ENCODE measurements around the gene KCNT1. TPM values are rescaled to one million over a fixed set of nuclear protein-coding genes. Genes with fewer than 3 reads are reported as not detected.

The KCNT1 gene
- total RNA-seq, 1 donor from 2014 or later, result not detected

GRCh38 chr9:135785013-135785575 lies 83.1 kb downstream of the KCNT1 start:
- no peaks in the 10 kb centered on the region for H3K9me3 Mint-ChIP-seq (ENCODE audit: unreplicated experiment)
- no peak overlapping the region for H3K27ac Mint-ChIP-seq (ENCODE audit: unreplicated experiment)
- DNase-seq (ENCODE audit: low spot score), result no peak
- H3K4me1 Mint-ChIP-seq (ENCODE audit: unreplicated experiment), result no peaks in the 10 kb centered on the region
- H3K27me3 Mint-ChIP-seq (ENCODE audit: unreplicated experiment), result no peaks in the 10 kb centered on the region
- no peak overlapping the region for H3K4me3 Mint-ChIP-seq (ENCODE audit: unreplicated experiment)
- H3K36me3 Mint-ChIP-seq (ENCODE audit: low read depth, unreplicated experiment), result no peaks in the 10 kb centered on the region
- no peak for TF ChIP-seq CTCF (IDR thresholded peaks at IDR 0.05; ENCODE audit: unreplicated experiment)

- no peak for TF ChIP-seq CTCF (IDR thresholded peaks at IDR 0.05; ENCODE audit: unreplicated experiment)
These were observed 84.2 kb downstream of the KCNT1 start for GRCh38 chr9:135786146-135786690.

GRCh38 chr9:135787317-135787716 lies 85.3 kb downstream of the KCNT1 start:
- no peak overlapping the region for H3K4me3 Mint-ChIP-seq (ENCODE audit: unreplicated experiment)
- no peak for TF ChIP-seq CTCF (IDR thresholded peaks at IDR 0.05; ENCODE audit: unreplicated experiment)
- H3K27me3 Mint-ChIP-seq (ENCODE audit: unreplicated experiment), result peaks cover 3% of the 10 kb centered on the region
- no peaks in the 10 kb centered on the region for H3K9me3 Mint-ChIP-seq (ENCODE audit: unreplicated experiment)
- H3K4me1 Mint-ChIP-seq (ENCODE audit: unreplicated experiment), result no peaks in the 10 kb centered on the region
- DNase-seq (ENCODE audit: low spot score), result no peak
- no peak overlapping the region for H3K27ac Mint-ChIP-seq (ENCODE audit: unreplicated experiment)
- H3K36me3 Mint-ChIP-seq (ENCODE audit: low read depth, unreplicated experiment), result no peaks in the 10 kb centered on the region

More at GRCh38 chr9:135786146-135786690, 84.2 kb downstream of the KCNT1 start:
- Mint-ChIP-seq H3K4me1 (ENCODE audit: unreplicated experiment) (no peaks in the 10 kb centered on the region), H3K27ac (ENCODE audit: unreplicated experiment) (no peak overlapping the region), H3K36me3 (ENCODE audit: low read depth, unreplicated experiment) (no peaks in the 10 kb centered on the region), H3K27me3 (ENCODE audit: unreplicated experiment) (peaks cover 2% of the 10 kb centered on the region), H3K9me3 (ENCODE audit: unreplicated experiment) (no peaks in the 10 kb centered on the region), H3K4me3 (ENCODE audit: unreplicated experiment) (no peak overlapping the region)
- no peak for DNase-seq (ENCODE audit: low spot score)

- Mint-ChIP-seq H3K27ac (ENCODE audit: unreplicated experiment) (no peak overlapping the region), H3K36me3 (ENCODE audit: low read depth, unreplicated experiment) (no peaks in the 10 kb centered on the region), H3K27me3 (ENCODE audit: unreplicated experiment) (peaks cover 3% of the 10 kb centered on the region), H3K9me3 (ENCODE audit: unreplicated experiment) (no peaks in the 10 kb centered on the region), H3K4me1 (ENCODE audit: unreplicated experiment) (no peaks in the 10 kb centered on the region), H3K4me3 (ENCODE audit: unreplicated experiment) (no peak overlapping the region)
- no peak for DNase-seq (ENCODE audit: low spot score)
- no peak for TF ChIP-seq CTCF (IDR thresholded peaks at IDR 0.05; ENCODE audit: unreplicated experiment)
These were observed 86.0 kb downstream of the KCNT1 start for GRCh38 chr9:135787776-135788575.
